RKO (cell line): ENCODE results near the gene MRGPRD.

Source experiments
- DNase-seq: peaks from one replicate; pipeline ENCODE4 v3.0.0-alpha.2; 2016; ENCODE audit warnings: low spot score

MRGPRD gene

DNA sequence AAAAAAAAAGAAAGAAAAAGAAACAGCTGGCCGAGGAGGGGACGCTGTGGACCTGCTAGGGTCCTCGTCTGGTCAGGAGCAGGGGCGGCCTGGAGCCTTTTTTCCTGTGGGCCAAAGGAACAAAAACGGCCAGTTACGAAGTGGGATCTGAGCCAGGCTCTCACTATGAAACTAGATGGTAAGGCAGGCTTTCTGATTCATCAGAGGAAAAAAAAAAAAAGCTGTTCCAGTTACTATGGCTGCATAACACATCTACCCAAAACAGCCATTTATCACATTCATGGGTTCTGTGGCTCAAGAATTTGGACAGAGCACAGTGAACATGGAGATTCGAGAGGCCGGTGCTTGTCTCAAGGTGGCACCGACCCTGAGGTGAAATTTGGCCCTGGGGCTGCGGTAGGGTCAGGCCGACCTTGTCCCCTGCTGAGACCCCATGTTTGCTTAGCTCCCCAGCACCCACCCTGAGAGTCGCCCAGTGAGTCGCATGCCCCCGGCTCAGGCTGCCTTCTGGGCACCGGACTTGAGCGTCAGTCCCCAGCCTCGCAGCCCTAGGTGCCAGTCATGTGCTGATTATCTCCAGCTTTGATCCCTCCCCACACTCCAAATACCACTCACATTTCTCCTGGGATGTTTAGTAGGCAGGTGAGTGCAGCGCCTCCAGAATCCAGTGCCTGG is 34.2 kb downstream of the MRGPRD start:
- no peak for DNase-seq

DNA sequence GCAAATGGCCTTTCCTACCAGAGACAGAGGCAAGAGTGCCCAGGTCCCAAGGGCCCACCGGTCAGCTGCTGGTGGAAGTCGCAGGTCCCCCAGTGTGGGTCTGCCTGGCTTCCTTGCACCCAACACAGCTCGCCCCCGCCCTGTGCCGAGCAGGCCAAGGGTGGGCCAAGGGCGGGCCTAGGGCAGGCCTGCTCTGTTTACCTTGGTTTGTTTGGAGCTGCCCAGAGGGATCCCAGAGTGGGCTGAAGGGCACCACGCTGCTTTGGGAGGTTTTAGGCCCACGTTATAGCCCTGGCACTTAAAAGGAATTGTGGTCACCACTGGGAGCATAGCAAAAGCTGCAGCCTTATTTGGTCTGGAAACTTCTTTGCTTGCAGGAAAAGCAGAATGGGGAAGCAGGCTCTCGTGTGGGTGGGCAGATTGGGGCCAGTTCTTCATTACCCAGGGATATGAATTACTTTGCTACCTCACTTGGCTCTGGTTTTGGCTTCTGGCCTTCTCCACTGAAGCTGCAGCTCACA is 38.0 kb downstream of the MRGPRD start:
- DNase-seq, result no peak

GRCh38 chr11:68942095-68942620 is 38.6 kb downstream of the MRGPRD start:
- no peak for DNase-seq

GRCh38 chr11:68941324-68942094 is 39.3 kb downstream of the MRGPRD start:
- no peak for DNase-seq

DNA sequence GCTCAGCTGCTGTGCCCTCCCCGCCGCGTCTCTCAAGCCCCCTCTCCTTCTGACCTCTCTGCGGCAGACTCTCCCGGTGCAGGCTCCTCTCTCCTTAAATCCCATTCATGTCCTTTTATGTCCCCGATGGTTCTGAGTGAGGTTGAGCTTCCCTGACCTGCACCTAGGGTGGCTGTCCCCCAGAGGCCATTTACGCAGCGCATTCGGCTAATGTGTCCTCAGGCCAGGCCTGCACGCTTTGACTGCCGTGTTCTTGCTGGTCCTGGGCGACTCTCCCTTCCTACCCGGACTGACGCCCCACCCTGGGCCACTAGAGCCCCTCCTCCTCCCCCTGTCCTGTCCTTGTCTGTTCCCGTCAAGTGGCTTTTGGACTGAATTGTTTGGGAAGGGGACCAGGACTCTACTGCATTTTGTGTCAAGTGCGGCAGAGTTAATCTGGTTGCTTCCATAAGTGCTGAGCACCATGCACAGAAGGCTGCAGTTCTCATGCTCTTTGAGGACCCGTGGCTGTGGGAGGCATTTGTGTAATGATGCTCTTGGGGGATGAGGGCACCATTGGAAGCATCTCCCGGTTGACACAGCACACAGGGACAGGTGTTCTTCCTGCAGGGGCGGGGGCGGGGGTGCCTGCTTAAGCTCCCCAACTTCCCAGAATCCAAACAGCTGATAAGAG is 40.0 kb downstream of the MRGPRD start:
- no peak for DNase-seq

GRCh38 chr11:68939583-68940555 is 40.9 kb downstream of the MRGPRD start:
- no peak for DNase-seq

DNA sequence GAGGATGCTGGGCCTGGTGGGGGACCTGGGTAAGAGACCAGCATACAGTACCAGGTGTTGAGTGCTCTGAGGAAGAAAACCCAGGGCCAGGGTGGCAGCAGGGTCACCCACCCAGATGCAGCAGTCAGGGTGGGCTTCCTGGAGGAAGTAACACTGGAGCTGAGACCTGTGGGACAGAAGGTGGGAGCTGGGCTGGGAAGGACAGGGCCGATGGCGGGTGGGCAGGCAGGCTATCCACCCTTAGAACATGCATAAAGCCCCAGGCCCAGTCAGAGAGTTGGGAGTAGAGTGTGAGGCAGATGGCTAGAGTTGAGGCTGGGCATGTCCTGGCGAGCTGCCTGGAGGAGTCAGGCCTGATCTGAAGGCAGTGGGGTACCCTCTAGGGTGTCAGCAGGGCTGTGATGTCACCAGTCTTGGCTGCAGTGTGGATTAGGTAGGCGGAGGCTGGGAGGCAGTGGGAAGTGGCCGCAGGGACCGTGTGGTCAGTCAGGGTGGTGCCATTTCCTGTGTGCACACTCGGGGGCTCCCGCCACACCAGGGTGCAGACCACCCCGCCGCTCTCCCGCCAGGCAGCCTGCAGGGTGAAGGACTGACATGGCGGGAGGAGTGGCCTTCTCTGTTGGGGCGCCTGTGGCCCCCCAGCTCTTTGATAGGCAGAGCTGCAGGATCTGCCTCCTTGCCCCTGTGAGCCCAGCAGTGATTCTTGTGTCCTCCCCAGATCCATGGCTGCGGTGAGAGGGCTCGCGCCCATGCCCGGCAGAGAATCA is 41.8 kb downstream of the MRGPRD start:
- no peak for DNase-seq

GRCh38 chr11:68938088-68938487 is 42.7 kb downstream of the MRGPRD start:
- DNase-seq, result no peak

GRCh38 chr11:68936676-68937620 is 43.8 kb downstream of the MRGPRD start:
- no peak for DNase-seq

DNA sequence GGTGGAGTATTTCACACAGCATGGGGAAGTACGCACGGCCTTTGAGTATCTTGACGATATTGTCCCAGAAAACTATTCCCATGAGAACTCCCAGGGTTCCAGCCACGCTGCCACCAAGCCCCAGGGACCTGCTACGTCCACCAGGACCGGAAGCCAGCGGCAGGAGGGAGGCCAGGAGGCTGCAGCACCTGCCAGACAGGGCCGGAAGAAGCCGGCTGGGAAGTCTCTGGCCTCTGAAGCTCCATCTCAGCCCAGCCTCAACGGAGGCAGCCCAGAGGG is 44.5 kb downstream of the MRGPRD start:
- DNase-seq, result no peak

- DNase-seq, result no peak
These were observed 45.0 kb downstream of the MRGPRD start for GRCh38 chr11:68935516-68936357.

DNA sequence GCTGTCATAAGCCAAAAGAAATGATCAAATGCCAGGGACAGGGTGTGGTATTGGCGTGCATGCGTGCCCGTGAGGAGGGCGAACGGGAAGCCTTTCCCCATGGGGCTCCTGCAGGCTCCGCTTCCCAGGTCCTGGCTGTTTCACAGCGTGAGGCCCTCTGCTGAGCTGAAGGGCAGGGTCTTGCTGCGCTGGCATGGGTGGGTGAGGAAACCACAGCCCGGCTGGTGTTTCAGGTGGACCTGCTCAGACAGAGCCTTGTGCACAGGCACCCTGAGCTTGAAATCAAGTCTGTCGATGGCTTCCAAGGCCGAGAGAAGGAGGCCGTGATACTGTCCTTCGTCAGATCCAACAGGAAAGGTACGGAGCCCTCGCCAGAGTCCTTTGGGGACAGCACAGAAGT is 45.7 kb downstream of the MRGPRD start:
- DNase-seq, result no peak

DNA sequence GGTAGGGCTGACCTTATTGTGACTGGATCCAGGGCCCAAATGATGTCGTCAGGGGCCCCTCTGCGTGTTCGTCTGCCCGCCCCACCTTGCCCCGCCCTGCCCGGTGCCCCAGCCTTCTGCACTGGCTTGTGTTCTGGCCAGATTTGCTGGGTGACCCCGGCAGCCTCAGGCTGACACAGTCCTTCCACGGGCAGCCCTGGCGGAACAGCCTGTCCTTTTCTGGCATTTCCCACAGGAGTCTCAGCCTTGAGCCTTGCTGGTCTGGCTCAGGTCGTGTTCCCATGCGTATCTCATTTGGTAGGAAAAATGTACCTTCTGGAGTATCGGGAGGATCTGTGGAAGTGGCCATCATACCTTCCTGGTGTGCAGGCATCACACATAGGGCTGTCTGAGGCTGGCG is 46.1 kb downstream of the MRGPRD start:
- no peak for DNase-seq

GRCh38 chr11:68934321-68934645 is 46.5 kb downstream of the MRGPRD start:
- no peak for DNase-seq

GRCh38 chr11:68933605-68934320 is 47.0 kb downstream of the MRGPRD start:
- DNase-seq, result no peak

DNA sequence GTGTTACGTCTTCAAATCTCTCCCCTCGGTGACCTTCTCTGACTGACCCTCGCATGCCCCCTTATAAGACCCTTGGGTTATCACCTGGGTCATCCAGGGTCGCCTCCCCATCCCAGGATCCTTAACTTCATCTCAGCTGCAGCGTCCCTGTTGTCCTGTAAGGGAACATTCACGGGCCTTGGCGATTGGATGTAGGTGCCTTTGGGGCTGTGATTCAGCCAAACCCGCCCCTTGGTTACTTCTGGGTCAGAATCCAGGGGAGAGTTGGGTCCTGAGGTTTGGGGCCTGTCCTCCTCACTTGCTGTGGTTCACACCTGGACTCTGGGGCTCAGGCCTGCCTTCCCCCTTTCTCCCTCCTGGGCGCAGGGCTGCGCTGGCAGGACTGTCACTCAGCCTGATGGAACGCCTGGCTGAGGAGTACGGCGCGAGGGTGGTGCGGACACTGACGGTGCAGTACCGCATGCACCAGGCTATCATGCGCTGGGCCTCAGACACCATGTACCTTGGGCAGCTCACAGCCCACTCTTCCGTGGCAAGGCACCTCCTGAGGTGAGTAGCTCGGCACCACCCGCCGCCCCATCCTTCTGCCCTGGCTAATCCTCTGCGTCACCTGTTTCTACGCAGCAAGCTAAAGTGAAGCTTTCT is 47.7 kb downstream of the MRGPRD start:
- no peak for DNase-seq

DNA sequence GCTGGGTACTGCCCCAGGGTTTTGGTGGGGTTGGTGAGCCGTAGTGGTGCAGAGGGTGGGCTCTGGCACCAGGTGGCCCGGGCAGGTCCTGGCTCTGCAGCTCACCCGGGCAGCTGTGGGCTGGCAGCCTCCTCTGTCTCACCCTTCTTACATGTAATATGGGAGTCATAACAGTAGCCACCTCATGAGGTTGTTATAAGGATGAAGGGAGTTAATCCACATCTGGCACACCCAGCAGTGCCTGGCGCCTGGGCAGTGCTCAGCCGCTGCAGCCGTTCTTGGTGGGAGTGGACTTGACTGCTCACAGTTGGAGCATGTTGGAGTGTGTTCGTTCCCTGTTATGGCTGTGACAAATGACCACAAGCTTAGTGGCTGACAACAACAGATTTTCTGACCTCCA is 48.4 kb downstream of the MRGPRD start:
- DNase-seq, result no peak

DNA sequence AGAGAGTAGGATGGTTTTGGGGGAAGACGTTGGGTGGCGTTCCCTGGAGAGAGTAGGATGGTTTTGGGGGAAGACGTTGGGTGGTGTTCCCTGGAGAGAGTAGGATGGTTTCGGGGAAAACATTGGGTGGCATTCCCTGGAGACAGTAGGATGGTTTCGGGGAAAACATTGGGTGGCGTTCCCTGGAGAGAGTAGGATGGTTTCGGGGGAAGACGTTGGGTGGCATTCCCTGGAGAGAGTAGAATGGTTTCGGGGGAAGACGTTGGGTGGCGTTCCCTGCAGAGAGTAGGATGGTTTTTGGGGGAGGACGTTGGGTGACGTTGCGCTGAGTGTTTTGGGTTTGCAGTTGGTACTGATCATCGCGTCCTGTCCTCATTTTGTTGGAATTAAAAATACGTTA is 48.9 kb downstream of the MRGPRD start:
- DNase-seq, result no peak
